Embryonic facial prominence (tissue), 1 donor: Measurements from ENCODE around the gene RPTOR.
"Not testable (repeated sequence)": the region's sequence is repeated elsewhere in the genome, so short reads cannot be mapped to it uniquely, and the experiment has no call there.

ENCODE experiments used
- DNase-seq: peaks from one replicate; pipeline ENCODE4 v3.0.0-alpha.2; 2016; ENCODE audit errors: extremely low spot score

Gene RPTOR

GRCh38 chr17:80544655-80545498 is at the start of gene RPTOR:
TSS of gene RPTOR (plus strand) at chr17:80544838. CDS start at chr17:80545630, 792 bp downstream.
- DNase-seq: peak; percentile 83

GRCh38 chr17:80497726-80498241 is 46.9 kb upstream of the RPTOR start:
- no peak for DNase-seq

GRCh38 chr17:80498242-80498919 is 46.3 kb upstream of the RPTOR start:
- DNase-seq: no peak

- no peak for DNase-seq
Observed at GRCh38 chr17:80498920-80499410, 45.7 kb upstream of the RPTOR start.

- DNase-seq: no peak
Observed at GRCh38 chr17:80499560-80499959, 45.1 kb upstream of the RPTOR start.

GRCh38 chr17:80499961-80500665 is 44.5 kb upstream of the RPTOR start:
- DNase-seq: no peak

- no peak for DNase-seq
Observed at GRCh38 chr17:80501741-80502577, 42.7 kb upstream of the RPTOR start.

- no peak for DNase-seq
Observed at GRCh38 chr17:80502578-80502877, 42.1 kb upstream of the RPTOR start.

- DNase-seq: no peak
Observed at GRCh38 chr17:80503031-80503430, 41.6 kb upstream of the RPTOR start.

- DNase-seq: no peak
Observed at GRCh38 chr17:80503921-80504320, 40.7 kb upstream of the RPTOR start.

- no peak for DNase-seq
Observed at GRCh38 chr17:80504686-80505413, 39.8 kb upstream of the RPTOR start.

- DNase-seq: not testable (repeated sequence)
Observed at GRCh38 chr17:80507177-80507576, 37.5 kb upstream of the RPTOR start.

GRCh38 chr17:80507965-80508364 is 36.7 kb upstream of the RPTOR start:
- no peak for DNase-seq

- DNase-seq: no peak
Observed at GRCh38 chr17:80509311-80509710, 35.3 kb upstream of the RPTOR start.

GRCh38 chr17:80510132-80510531 is 34.5 kb upstream of the RPTOR start:
- no peak for DNase-seq

- no peak for DNase-seq
Observed at GRCh38 chr17:80510772-80511171, 33.9 kb upstream of the RPTOR start.

GRCh38 chr17:80511222-80512180 is 33.1 kb upstream of the RPTOR start:
- DNase-seq: no peak

GRCh38 chr17:80512233-80512632 is 32.4 kb upstream of the RPTOR start:
- no peak for DNase-seq

GRCh38 chr17:80513201-80513600 is 31.4 kb upstream of the RPTOR start:
- DNase-seq: no peak

- DNase-seq: no peak
Observed at GRCh38 chr17:80513892-80514291, 30.7 kb upstream of the RPTOR start.
